Upper lobe of right lung (tissue), 1 donor: ENCODE measurements around the gene GALNT4. TPM values are rescaled to one million over a fixed set of nuclear protein-coding genes. Genes with fewer than 3 reads are reported as not detected.
A peak's percentile ranks its signal among the peaks of the same experiment; 100 is the strongest.

Experiments used
- ATAC-seq: fragments of 200-7000 bp; cut with Tn5 transposase; one replicate; pipeline ENCODE4 v1.9.1; 2020; ENCODE audit warnings: mild to moderate bottlenecking, moderate library complexity
- DNase-seq: peaks from one replicate; pipeline ENCODE4 v3.0.0-alpha.2; 2020
- H3K27ac ChIP-seq: fragments of 200-600 bp; one replicate; pipeline ENCODE4 v1.8.0; 2022
- H3K27me3 ChIP-seq: fragments of 200-600 bp; one replicate; pipeline ENCODE4 v1.8.0; 2022; ENCODE audit warnings: mild to moderate bottlenecking
- H3K36me3 ChIP-seq: fragments of 200-600 bp; one replicate; pipeline ENCODE4 v1.8.0; 2022
- H3K4me1 ChIP-seq: fragments of 200-600 bp; one replicate; pipeline ENCODE4 v1.8.0; 2022
- H3K4me3 ChIP-seq: fragments of 200-600 bp; one replicate; pipeline ENCODE4 v1.8.0; 2022; ENCODE audit warnings: mild to moderate bottlenecking
- H3K9me3 ChIP-seq: fragments of 200-600 bp; one replicate; pipeline ENCODE4 v1.8.0; 2022
- CTCF ChIP-seq: fragments of 200-600 bp; IDR thresholded peaks from one replicate; pipeline ENCODE4 v1.8.0; 2022; ENCODE audit warnings: antibody characterized with exemption
- intact Hi-C: fragments of 100-400 bp; cut with DNase I; formaldehyde crosslinking; loops from one replicate; pipeline ENCODE4 v1.11.0; 2022
- total RNA-seq: library from RNA; stranded (reverse); fragmentation: NEBNext Ultra II Directional; extraction: Animal tissue kit (Norgen Biotek cat#: 25700); gene quantifications from one replicate; pipeline ENCODE4 v1.2.1, GENCODE V29; 2021
- donor health status: DM: no; HTN: yes; CAD: no; lungs with severe emphysema.

Gene GALNT4
- total RNA-seq, 1 donor from 2014 or later, result 7.8 TPM

- Histone ChIP-seq H3K27me3 (no peaks in the 10 kb centered on the region), H3K36me3 (peaks cover 5% of the 10 kb centered on the region), H3K4me3 (no peak overlapping the region), H3K27ac (no peak overlapping the region), H3K9me3 (no peaks in the 10 kb centered on the region), H3K4me1 (no peaks in the 10 kb centered on the region)
- ATAC-seq, result no peak
- intact Hi-C loops, result no loop called here
- no peak for DNase-seq
- TF ChIP-seq CTCF, result no peak
Measured at GRCh38 chr12:89492883-89493282, 31.7 kb downstream of the GALNT4 start.

GRCh38 chr12:89490922-89491321, 33.7 kb downstream of the GALNT4 start:
- H3K36me3 ChIP-seq, result peaks cover 10% of the 10 kb centered on the region
- H3K4me1 ChIP-seq, result no peaks in the 10 kb centered on the region
- H3K4me3 ChIP-seq, result no peak overlapping the region
- intact Hi-C loops, result no loop called here
- H3K27me3 ChIP-seq, result no peaks in the 10 kb centered on the region
- DNase-seq (no peak), ATAC-seq (no peak)
- no peak for TF ChIP-seq CTCF
- no peaks in the 10 kb centered on the region for H3K9me3 ChIP-seq
- H3K27ac ChIP-seq, result no peak overlapping the region

GRCh38 chr12:89486264-89486663, 38.3 kb downstream of the GALNT4 start:
- no peak for ATAC-seq
- H3K36me3 ChIP-seq, result peaks cover 5% of the 10 kb centered on the region
- TF ChIP-seq CTCF, result no peak

GRCh38 chr12:89484470-89484869, 40.1 kb downstream of the GALNT4 start:
- peaks cover 5% of the 10 kb centered on the region for H3K36me3 ChIP-seq
- DNase-seq, result no peak
- no peak overlapping the region for H3K27ac ChIP-seq
- H3K27me3 ChIP-seq, result no peaks in the 10 kb centered on the region
- no peaks in the 10 kb centered on the region for H3K4me1 ChIP-seq
- no peak overlapping the region for H3K4me3 ChIP-seq
- ATAC-seq, result no peak
- intact Hi-C loops, result no loop called here
- H3K9me3 ChIP-seq, result no peaks in the 10 kb centered on the region
- no peak for TF ChIP-seq CTCF

More at GRCh38 chr12:89486264-89486663, 38.3 kb downstream of the GALNT4 start:
- DNase-seq, result no peak
- Histone ChIP-seq H3K9me3 (no peaks in the 10 kb centered on the region), H3K4me1 (no peaks in the 10 kb centered on the region), H3K27me3 (no peaks in the 10 kb centered on the region), H3K4me3 (no peak overlapping the region), H3K27ac (no peak overlapping the region)
- intact Hi-C loops, result no loop called here

GRCh38 chr12:89481213-89481914, 43.2 kb downstream of the GALNT4 start:
- Histone ChIP-seq H3K27ac (no peak overlapping the region), H3K4me3 (no peak overlapping the region), H3K36me3 (no peaks in the 10 kb centered on the region), H3K4me1 (peaks cover 11% of the 10 kb centered on the region), H3K9me3 (no peaks in the 10 kb centered on the region), H3K27me3 (no peaks in the 10 kb centered on the region)
- TF ChIP-seq CTCF, result no peak
- intact Hi-C loops, result no loop called here
- ATAC-seq (peak; percentile 50), DNase-seq (no peak)
